ENCODE measurements around the gene ELP4.

Gene ELP4

GRCh38 chr11:31824879-31825837, 315.6 kb downstream of the ELP4 start:
- in situ Hi-C loops (cut with MboI; ENCODE audit: low pct_unique_long_range_greater_than_20kb, low sequenced_read_pairs) = no loop called here
- DNase-seq = no peak

- DNase-seq = no peak
- in situ Hi-C loops (cut with MboI; ENCODE audit: low pct_unique_long_range_greater_than_20kb, low sequenced_read_pairs) = no loop called here
Measured at GRCh38 chr11:31825838-31826484, 316.4 kb downstream of the ELP4 start.

GRCh38 chr11:31826536-31827438, 317.2 kb downstream of the ELP4 start:
- in situ Hi-C loops (cut with MboI; ENCODE audit: low pct_unique_long_range_greater_than_20kb, low sequenced_read_pairs) = no loop called here
- no peak for DNase-seq

GRCh38 chr11:31827455-31828206, 318.1 kb downstream of the ELP4 start:
- no peak for DNase-seq
- in situ Hi-C loops (cut with MboI; ENCODE audit: low pct_unique_long_range_greater_than_20kb, low sequenced_read_pairs) = no loop called here

- in situ Hi-C loops (cut with MboI; ENCODE audit: low pct_unique_long_range_greater_than_20kb, low sequenced_read_pairs) = no loop called here
- DNase-seq = no peak
Measured at GRCh38 chr11:31828217-31828616, 318.6 kb downstream of the ELP4 start.

GRCh38 chr11:31830406-31830805, 320.8 kb downstream of the ELP4 start:
- DNase-seq = no peak
- in situ Hi-C loops (cut with MboI; ENCODE audit: low pct_unique_long_range_greater_than_20kb, low sequenced_read_pairs) = no loop called here

- in situ Hi-C loops (cut with MboI; ENCODE audit: low pct_unique_long_range_greater_than_20kb, low sequenced_read_pairs) = no loop called here
- DNase-seq = no peak
Measured at GRCh38 chr11:31834237-31834636, 324.7 kb downstream of the ELP4 start.

Data from KBM-7 (cell line).